IMR-90 (cell line): ENCODE results near the gene LY6G5C. TPM values are rescaled to one million over a fixed set of nuclear protein-coding genes. Genes with fewer than 3 reads are reported as not detected.

Experiments
- ATAC-seq: fragments of 200-7000 bp; cut with Tn5 transposase; 2 replicates; pipeline ENCODE4 v1.9.1; 2020; ENCODE audit warnings: low read depth, mild to moderate bottlenecking, moderate library complexity
- BruUV-seq: library from RNA; stranded (reverse); fragments of 400-500 nt; replicated peaks from 2 replicates; lab custom pipeline; 2021; lab: Mats Ljungman, UMichigan
- CTCF ChIA-PET: fragments of 300-600 bp; formaldehyde crosslinking; extraction: SDS; loops from one replicate; lab custom pipeline; 2021; ENCODE audit warnings: antibody characterized with exemption; lab: Yijun Ruan, JAX
- POLR2A ChIA-PET: fragments of 300-600 bp; sonication (Branson Sonifier 250); formaldehyde crosslinking; loops from one replicate; lab custom pipeline; 2022; ENCODE audit warnings: antibody characterized with exemption; ENCODE audit not compliant: unreplicated experiment; lab: Charles Lee
- DNase-seq: peaks from one replicate; pipeline ENCODE4 v3.0.0; 2013
- H2AFZ ChIP-seq: replicated peaks from 2 replicates; pipeline ENCODE3; 2013; ENCODE audit warnings: low read length, mild to moderate bottlenecking; ENCODE audit not compliant: poor library complexity
- H2AK5ac ChIP-seq: 2 replicates; pipeline ENCODE4 v1.6.1; 2013; ENCODE audit warnings: low read depth, low read length, inconsistent platforms
- H2AK9ac ChIP-seq: replicated peaks from 2 replicates; pipeline ENCODE3; 2013; ENCODE audit warnings: mild to moderate bottlenecking, low read depth, low read length, moderate library complexity; ENCODE audit not compliant: poor library complexity
- H2BK120ac ChIP-seq: 2 replicates; pipeline ENCODE4 v1.6.1; 2013; ENCODE audit warnings: low read depth, low read length, inconsistent platforms
- H2BK15ac ChIP-seq: 3 replicates; pipeline ENCODE4 v1.6.1; 2013; ENCODE audit warnings: low read depth, low read length, inconsistent platforms
- H2BK20ac ChIP-seq: 2 replicates; pipeline ENCODE4 v1.6.1; 2013; ENCODE audit warnings: low read depth, mild to moderate bottlenecking, inconsistent platforms, low read length, moderate library complexity
- H2BK5ac ChIP-seq: 2 replicates; pipeline ENCODE4 v1.6.1; 2013; ENCODE audit warnings: mild to moderate bottlenecking, low read depth, low read length, inconsistent platforms; ENCODE audit not compliant: poor library complexity, severe bottlenecking
- H3K14ac ChIP-seq: replicated peaks from 2 replicates; pipeline ENCODE4 v1.6.1; 2013; ENCODE audit warnings: low read depth, low read length, inconsistent platforms
- H3K18ac ChIP-seq: 2 replicates; pipeline ENCODE4 v1.6.1; 2013; ENCODE audit warnings: low read depth, low read length, control low read depth
- H3K23ac ChIP-seq: 2 replicates; pipeline ENCODE4 v1.6.1; 2013; ENCODE audit warnings: low read depth, low read length, inconsistent platforms
- H3K27ac ChIP-seq: 2 replicates; pipeline ENCODE4 v1.5.1; 2013; ENCODE audit warnings: mild to moderate bottlenecking, control low read depth, low read length; ENCODE audit not compliant: insufficient read depth
- H3K27me3 ChIP-seq: 2 replicates; pipeline ENCODE4 v1.6.1; 2013; ENCODE audit warnings: low read length; ENCODE audit not compliant: control insufficient read depth, insufficient read depth
- H3K36me3 ChIP-seq: 2 replicates; pipeline ENCODE4 v1.6.1; 2013; ENCODE audit warnings: low read length, mixed read lengths; ENCODE audit not compliant: control insufficient read depth, insufficient read depth
- H3K4ac ChIP-seq: 2 replicates; pipeline ENCODE4 v1.6.1; 2013; ENCODE audit warnings: low read depth, low read length, inconsistent platforms
- H3K4me1 ChIP-seq: 2 replicates; pipeline ENCODE4 v1.6.1; 2013; ENCODE audit warnings: low read length, mixed read lengths; ENCODE audit not compliant: control insufficient read depth, insufficient read depth
- H3K4me2 ChIP-seq: 2 replicates; pipeline ENCODE4 v1.6.1; 2013; ENCODE audit warnings: low read depth, mild to moderate bottlenecking, control low read depth, low read length, moderate library complexity
- H3K4me3 ChIP-seq: 2 replicates; pipeline ENCODE4 v1.5.1; 2013; ENCODE audit warnings: low read depth, mild to moderate bottlenecking, control low read depth, low read length, moderate library complexity; ENCODE audit not compliant: insufficient read depth
- H3K56ac ChIP-seq: 2 replicates; pipeline ENCODE4 v1.6.1; 2013; ENCODE audit warnings: low read length, inconsistent platforms; ENCODE audit not compliant: insufficient read depth; ENCODE audit errors: extremely low read depth
- H3K79me1 ChIP-seq, 2 experiments: 2 replicates each; pipeline ENCODE4 v1.6.1; 2013; ENCODE audit warnings: low read length in 2 of 2, inconsistent platforms in 1 of 2, low read depth in 1 of 2
- H3K9ac ChIP-seq: 2 replicates; pipeline ENCODE4 v1.6.1; 2013; ENCODE audit warnings: low read depth, low read length, control low read depth
- H3K9me1 ChIP-seq: 2 replicates; pipeline ENCODE4 v1.6.1; 2013; ENCODE audit warnings: low read length, inconsistent platforms; ENCODE audit not compliant: insufficient read depth
- H3K9me3 ChIP-seq: 2 replicates; pipeline ENCODE4 v1.6.1; 2013; ENCODE audit warnings: low read length; ENCODE audit not compliant: control insufficient read depth, insufficient read depth
- H4K20me1 ChIP-seq: 2 replicates; pipeline ENCODE4 v1.6.1; 2013; ENCODE audit warnings: low read length, inconsistent platforms; ENCODE audit not compliant: insufficient read depth
- H4K5ac ChIP-seq: 2 replicates; pipeline ENCODE4 v1.6.1; 2013; ENCODE audit warnings: mild to moderate bottlenecking, low read depth, low read length, control low read depth
- H4K8ac ChIP-seq, 2 experiments: 2 replicates each; pipeline ENCODE4 v1.6.1; 2013; ENCODE audit warnings: low read depth in 2 of 2, low read length in 2 of 2, control low read depth in 1 of 2, inconsistent platforms in 1 of 2
- H4K91ac ChIP-seq: 2 replicates; pipeline ENCODE4 v1.6.1; 2013; ENCODE audit warnings: low read depth, low read length, inconsistent platforms; ENCODE audit not compliant: insufficient read depth
- CEBPB ChIP-seq: IDR thresholded peaks from 2 replicates; pipeline ENCODE4 v1.6.1; 2012; ENCODE audit warnings: low read depth, low read length, improper control_type of control experiment
- ELK1 ChIP-seq: fragments of 150-350 bp; IDR thresholded peaks from 2 replicates; pipeline ENCODE4 v1.6.1; 2016; ENCODE audit warnings: low read depth, mild to moderate bottlenecking, low read length, moderate library complexity, borderline replicate concordance
- MXI1 ChIP-seq: IDR thresholded peaks from 2 replicates; pipeline ENCODE4 v1.6.1; 2012; ENCODE audit warnings: low read depth, mild to moderate bottlenecking, low read length, moderate library complexity, borderline replicate concordance
- SMC3 ChIP-seq: fragments of 150-350 bp; IDR thresholded peaks from 2 replicates; pipeline ENCODE4 v1.6.1; 2016; ENCODE audit warnings: low read depth, mild to moderate bottlenecking, antibody characterized with exemption, low read length, moderate library complexity
- WGBS, 2 experiments: methylation state at CpG; one replicate each; pipeline versions ENCODE4 v1.1.5 to v1.1.7; 2013; ENCODE audit warnings: missing lambda C conversion rate in 2 of 2; ENCODE audit not compliant: insufficient read length in 1 of 2; ENCODE audit errors: extremely low coverage in 2 of 2; 5-methylcytosine and 5-hydroxymethylcytosine counted together
- dilution Hi-C: fragments of 300-500 bp; cut with HindIII; formaldehyde crosslinking; loops from one replicate; pipeline ENCODE4 v1.14.3; 2018; ENCODE audit warnings: low sequenced_read_pairs; ENCODE audit not compliant: unreplicated experiment
- in situ Hi-C: fragments of 300-500 bp; cut with MboI; formaldehyde crosslinking; loops from 3 replicates; pipeline ENCODE4 v1.14.3; 2019; ENCODE audit warnings: low sequenced_read_pairs, inconsistent platforms, mixed read lengths
- intact Hi-C: fragments of 100-400 bp; cut with micrococcal nuclease; formaldehyde crosslinking; loops from 2 replicates; pipeline ENCODE4 v1.10.0; 2022
- polyA plus RNA-seq, 3 experiments: library from polyadenylated mRNA; depleted of rRNA; stranded (reverse); fragments of >200 nt; gene quantifications; 2 replicates each; pipeline ENCODE4 v1.2.3, GENCODE V29; 2012; ENCODE audit warnings: low replicate concordance in 1 of 3
- total RNA-seq: library from RNA; depleted of rRNA; stranded (reverse); fragments of >200 nt; gene quantifications from 2 replicates; pipeline ENCODE4 v1.2.3, GENCODE V29; 2012

Gene LY6G5C
- total and polyA plus RNA-seq, 2 of the 4 experiments (the other 2 are of a cell fraction) = 0.18 to 2.0 TPM

- no peak overlapping the region for H3K4ac ChIP-seq
- no peaks in the 10 kb centered on the region for H3K9me3 ChIP-seq
- H3K4me3 ChIP-seq = no peak overlapping the region
- ChIA-PET CTCF (no interaction called here), POLR2A (interaction anchor here (1.3 kb wide), 1 partner anchor 20 kb away, joined by 3 read pairs; the partner anchor contains the start of gene C6orf47)
- H3K27ac ChIP-seq = no peak overlapping the region
- no peak overlapping the region for H2AK9ac ChIP-seq
- in situ Hi-C loops (no loop called here), intact Hi-C loops (no loop called here), dilution Hi-C loops (no loop called here)
- TF ChIP-seq SMC3 = no peak
- TF ChIP-seq CEBPB = no peak
- no peak for TF ChIP-seq ELK1
- no peak for TF ChIP-seq MXI1
- H3K36me3 ChIP-seq = peaks cover 81% of the 10 kb centered on the region
- DNase-seq (no peak), ATAC-seq (no peak)
- H3K14ac ChIP-seq = no peak overlapping the region
- no peak overlapping the region for H3K4me2 ChIP-seq
- H2BK15ac ChIP-seq = no peak overlapping the region
- H3K9ac ChIP-seq = no peak overlapping the region
- peaks cover 10% of the 10 kb centered on the region for H4K20me1 ChIP-seq
- no peaks in the 10 kb centered on the region for H3K27me3 ChIP-seq
- no peaks in the 10 kb centered on the region; the same call in 1 of the 2 replicates for H3K4me1 ChIP-seq
- H2AFZ ChIP-seq = no peak overlapping the region
- H3K79me1 ChIP-seq = peaks cover 11 to 16% of the 10 kb centered on the region in 2 experiments; a peak in 3 of 4 replicates
- WGBS, 2 experiments = 94% methylated on average over 3 of the region's 6 CpGs; no CpG with 5 or more reads in 1 of the 2 experiments
- no peak overlapping the region for H4K5ac ChIP-seq
- no peak overlapping the region for H3K18ac ChIP-seq
- H3K9me1 ChIP-seq = 0 out of 2 replicates have a peak, but pooled peaks cover 3% of the 10 kb centered on the region
- H2BK5ac ChIP-seq = no peak overlapping the region
- H2BK20ac ChIP-seq = no peak overlapping the region
- TSS peak; percentile 93 for BruUV-seq
- H2AK5ac ChIP-seq = no peak overlapping the region
- H3K56ac ChIP-seq = no peak overlapping the region
- H3K23ac ChIP-seq = no peak overlapping the region
- H4K8ac ChIP-seq = no peak overlapping the region
- no peak overlapping the region for H2BK120ac ChIP-seq
- H4K91ac ChIP-seq = no peak overlapping the region
These were observed 40.3 kb downstream of the LY6G5C start for GRCh38 chr6:31640612-31641011.
